ENCODE data around the gene SOBP.

SOBP gene

GRCh38 chr6:107666084-107666980 is 176.4 kb downstream of the SOBP start:
- no peak for DNase-seq

- peak; percentile 76 for DNase-seq
Measured at GRCh38 chr6:107666981-107667601, 177.2 kb downstream of the SOBP start.

- no peak for DNase-seq
Measured at GRCh38 chr6:107667790-107668189, 177.9 kb downstream of the SOBP start.

GRCh38 chr6:107668743-107669474 is 179.0 kb downstream of the SOBP start:
- DNase-seq: no peak

GRCh38 chr6:107670792-107671199 is 180.9 kb downstream of the SOBP start:
- DNase-seq: peak; percentile 78

- no peak for DNase-seq
Measured at GRCh38 chr6:107673076-107673494, 183.2 kb downstream of the SOBP start.

GRCh38 chr6:107674995-107675738 is 185.2 kb downstream of the SOBP start:
- peak; percentile 94 for DNase-seq

- peak; percentile 72 for DNase-seq
Measured at GRCh38 chr6:107676042-107676441, 186.1 kb downstream of the SOBP start.

GRCh38 chr6:107677399-107677798 is 187.5 kb downstream of the SOBP start:
- no peak for DNase-seq

- peak; percentile 67 for DNase-seq
Measured at GRCh38 chr6:107679457-107679856, 189.5 kb downstream of the SOBP start.

- DNase-seq: no peak
Measured at GRCh38 chr6:107682721-107683120, 192.8 kb downstream of the SOBP start.

GRCh38 chr6:107683183-107683582 is 193.3 kb downstream of the SOBP start:
- DNase-seq: no peak

GRCh38 chr6:107684996-107685395 is 195.1 kb downstream of the SOBP start:
- no peak for DNase-seq

- no peak for DNase-seq
Measured at GRCh38 chr6:107689190-107689589, 199.3 kb downstream of the SOBP start.

- peak; percentile 78 for DNase-seq
Measured at GRCh38 chr6:107689951-107690642, 200.2 kb downstream of the SOBP start.

- DNase-seq: peak; percentile 87
Measured at GRCh38 chr6:107690643-107691061, 200.7 kb downstream of the SOBP start.

GRCh38 chr6:107691062-107691751 is 201.3 kb downstream of the SOBP start:
- peak; percentile 78 for DNase-seq

- DNase-seq: no peak
Measured at GRCh38 chr6:107692351-107692750, 202.4 kb downstream of the SOBP start.

GRCh38 chr6:107695061-107695720 is 205.3 kb downstream of the SOBP start:
- no peak for DNase-seq

GRCh38 chr6:107697682-107698081 is 207.8 kb downstream of the SOBP start:
- no peak for DNase-seq

GRCh38 chr6:107698146-107698545 is 208.2 kb downstream of the SOBP start:
- no peak for DNase-seq

Measured in right hindlimb (tissue), 1 donor.